ENCODE measurements around the gene UMPS. TPM values are rescaled to one million over a fixed set of nuclear protein-coding genes. Genes with fewer than 3 reads are reported as not detected.

Gene UMPS
- total RNA-seq, 1 donor from 2014 or later: 31.3 TPM

GRCh38 chr3:124766113-124767095 lies 36.2 kb downstream of the UMPS start:
- H3K4me3 ChIP-seq (ENCODE audit: low read depth, low read length): no peak overlapping the region
- no peak for FAIRE-seq
- no peaks in the 10 kb centered on the region for H3K36me3 ChIP-seq (ENCODE audit: control insufficient read depth, insufficient read depth, low read length)
- no peak for DNase-seq (ENCODE audit: low read depth)
- H3K27me3 ChIP-seq (ENCODE audit: control insufficient read depth, insufficient read depth, low read length): no peaks in the 10 kb centered on the region
- TF ChIP-seq, protein P1, sequence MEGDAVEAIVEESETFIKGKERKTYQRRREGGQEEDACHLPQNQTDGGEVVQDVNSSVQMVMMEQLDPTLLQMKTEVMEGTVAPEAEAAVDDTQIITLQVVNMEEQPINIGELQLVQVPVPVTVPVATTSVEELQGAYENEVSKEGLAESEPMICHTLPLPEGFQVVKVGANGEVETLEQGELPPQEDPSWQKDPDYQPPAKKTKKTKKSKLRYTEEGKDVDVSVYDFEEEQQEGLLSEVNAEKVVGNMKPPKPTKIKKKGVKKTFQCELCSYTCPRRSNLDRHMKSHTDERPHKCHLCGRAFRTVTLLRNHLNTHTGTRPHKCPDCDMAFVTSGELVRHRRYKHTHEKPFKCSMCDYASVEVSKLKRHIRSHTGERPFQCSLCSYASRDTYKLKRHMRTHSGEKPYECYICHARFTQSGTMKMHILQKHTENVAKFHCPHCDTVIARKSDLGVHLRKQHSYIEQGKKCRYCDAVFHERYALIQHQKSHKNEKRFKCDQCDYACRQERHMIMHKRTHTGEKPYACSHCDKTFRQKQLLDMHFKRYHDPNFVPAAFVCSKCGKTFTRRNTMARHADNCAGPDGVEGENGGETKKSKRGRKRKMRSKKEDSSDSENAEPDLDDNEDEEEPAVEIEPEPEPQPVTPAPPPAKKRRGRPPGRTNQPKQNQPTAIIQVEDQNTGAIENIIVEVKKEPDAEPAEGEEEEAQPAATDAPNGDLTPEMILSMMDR (IDR thresholded peaks at IDR 0.05; ENCODE audit: insufficient read depth, low read length, severe bottlenecking): no peak

- DNase-seq (ENCODE audit: low read depth): no peak
- TF ChIP-seq, protein P1 (IDR thresholded peaks at IDR 0.05; ENCODE audit: insufficient read depth, low read length, severe bottlenecking): no peak
- no peaks in the 10 kb centered on the region for H3K36me3 ChIP-seq (ENCODE audit: control insufficient read depth, insufficient read depth, low read length)
- no peak for FAIRE-seq
- H3K4me3 ChIP-seq (ENCODE audit: low read depth, low read length): no peak overlapping the region
- no peaks in the 10 kb centered on the region for H3K27me3 ChIP-seq (ENCODE audit: control insufficient read depth, insufficient read depth, low read length)
Observed at GRCh38 chr3:124767264-124767663, 37.0 kb downstream of the UMPS start.

DNA sequence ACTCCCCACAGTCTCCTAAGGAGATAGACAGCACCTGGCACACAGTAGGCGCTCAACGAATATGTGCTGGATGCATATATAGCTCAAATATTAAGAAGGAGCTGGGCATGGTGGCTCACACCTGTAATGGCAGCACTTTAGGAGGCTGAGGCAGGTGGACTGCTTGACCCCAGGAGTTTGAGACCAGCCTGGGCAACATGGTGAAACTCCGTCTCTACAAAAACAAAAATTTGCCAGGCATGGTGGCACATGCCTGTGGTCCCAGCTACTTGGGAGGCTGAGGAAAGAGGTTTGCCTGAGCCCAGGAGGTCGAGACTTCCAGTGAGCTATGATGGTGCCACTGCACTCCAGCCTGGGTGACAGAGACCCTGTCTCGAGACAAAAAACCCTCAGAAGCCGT lies 37.4 kb downstream of the UMPS start:
- TF ChIP-seq, protein P1 (IDR thresholded peaks at IDR 0.05; ENCODE audit: insufficient read depth, low read length, severe bottlenecking): no peak
- DNase-seq (ENCODE audit: low read depth) (no peak), FAIRE-seq (no peak)
- Histone ChIP-seq H3K4me3 (ENCODE audit: low read depth, low read length) (no peak overlapping the region), H3K27me3 (ENCODE audit: control insufficient read depth, insufficient read depth, low read length) (no peaks in the 10 kb centered on the region), H3K36me3 (ENCODE audit: control insufficient read depth, insufficient read depth, low read length) (peaks cover 1% of the 10 kb centered on the region)

GRCh38 chr3:124768812-124769211 lies 38.6 kb downstream of the UMPS start:
- Histone ChIP-seq H3K27me3 (ENCODE audit: control insufficient read depth, insufficient read depth, low read length) (no peaks in the 10 kb centered on the region), H3K4me3 (ENCODE audit: low read depth, low read length) (no peak overlapping the region), H3K36me3 (ENCODE audit: control insufficient read depth, insufficient read depth, low read length) (peaks cover 3% of the 10 kb centered on the region)
- FAIRE-seq (no peak), DNase-seq (ENCODE audit: low read depth) (peak; percentile 22)
- TF ChIP-seq, protein P1 (IDR thresholded peaks at IDR 0.05; ENCODE audit: insufficient read depth, low read length, severe bottlenecking): peak; percentile 48

- H3K27me3 ChIP-seq (ENCODE audit: control insufficient read depth, insufficient read depth, low read length): no peaks in the 10 kb centered on the region
- TF ChIP-seq, protein P1 (IDR thresholded peaks at IDR 0.05; ENCODE audit: insufficient read depth, low read length, severe bottlenecking): no peak
- peaks cover 3% of the 10 kb centered on the region for H3K36me3 ChIP-seq (ENCODE audit: control insufficient read depth, insufficient read depth, low read length)
- DNase-seq (ENCODE audit: low read depth) (no peak), FAIRE-seq (no peak)
- H3K4me3 ChIP-seq (ENCODE audit: low read depth, low read length): no peak overlapping the region
Observed at GRCh38 chr3:124769462-124769861, 39.2 kb downstream of the UMPS start.

Data from bronchial epithelial cell (primary cell).